SHP77 (cell line): ENCODE data around the gene MTX1.

ENCODE experiments used
- DNase-seq, 2 experiments: peaks; one replicate each; lab custom pipeline; 2025; lab: John Stamatoyannopoulos, UW

MTX1 gene

DNA sequence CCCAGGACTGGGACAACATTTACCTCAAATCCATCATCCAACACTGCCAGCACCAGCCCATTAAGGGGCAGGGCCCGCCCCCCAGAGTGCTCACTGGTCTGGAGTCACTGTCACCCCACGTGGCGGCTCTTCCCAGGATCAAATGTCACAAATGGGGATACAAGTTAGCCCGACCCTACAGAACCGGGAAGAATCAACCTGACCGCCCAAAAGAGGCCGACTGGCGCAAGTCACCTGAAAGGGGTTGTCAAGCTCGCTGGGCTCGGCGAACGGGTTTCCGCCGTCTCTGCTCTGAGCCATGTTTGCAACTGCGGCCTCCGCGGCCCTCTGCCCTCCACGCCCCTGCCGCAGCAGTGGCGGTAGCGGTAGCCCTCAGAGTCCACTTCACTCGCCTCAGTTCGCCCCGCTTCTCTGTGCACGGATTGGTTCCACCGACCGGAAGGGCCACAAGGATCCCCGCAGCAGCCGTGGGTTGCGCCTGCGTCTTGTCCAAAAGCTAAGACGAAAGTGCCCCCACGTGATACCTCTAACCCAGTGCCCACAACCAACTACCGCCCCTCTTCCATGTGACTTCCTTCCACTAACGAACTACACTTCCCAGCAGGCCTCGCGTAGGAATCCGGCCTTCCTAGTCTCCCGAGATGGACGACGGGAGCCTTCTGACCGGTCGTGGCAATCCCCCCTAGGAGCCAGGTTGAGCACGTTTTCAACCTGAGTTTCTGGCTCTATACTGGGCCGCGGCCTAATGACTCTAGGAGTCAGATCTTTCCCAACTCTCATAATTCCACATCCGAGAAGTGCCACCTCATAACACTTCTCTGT, 53.6 kb downstream of the MTX1 start, which contains the start of gene SCAMP3:
Gene SCAMP3, minus strand, starts transcription at position 509 of the 822 bp plus-strand sequence. Its CDS starts 209 bp downstream, at position 300.
- DNase-seq: peak; percentile 100

DNA sequence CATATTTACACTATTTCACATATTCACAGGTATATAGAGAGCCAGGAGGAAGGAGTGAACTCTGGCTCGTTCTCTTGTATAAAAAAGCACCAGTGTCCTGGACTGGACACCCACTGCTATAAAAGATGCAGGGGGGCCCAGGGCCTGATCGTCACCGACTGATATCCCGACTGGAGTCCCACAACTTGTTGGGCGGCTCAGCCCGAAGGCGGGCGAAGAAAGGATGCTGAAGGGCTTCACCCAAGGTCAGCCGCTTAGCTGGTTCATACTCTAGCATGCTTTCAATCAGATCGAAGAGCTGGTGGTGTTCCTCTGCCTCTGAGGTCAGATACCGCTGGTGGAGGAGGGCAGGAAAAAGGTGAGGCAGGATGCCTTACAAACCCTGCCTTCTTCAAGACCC, 54.6 kb downstream of the MTX1 start:
- no peak for DNase-seq
